HCT116 (cell line): ENCODE data around the gene TIMP4. TPM values are rescaled to one million over a fixed set of nuclear protein-coding genes. Genes with fewer than 3 reads are reported as not detected.

Experiments used
- ATAC-seq: fragments of 200-7000 bp; cut with Tn5 transposase; 2 replicates; pipeline ENCODE4 v1.9.1; 2020; ENCODE audit warnings: mild to moderate bottlenecking, moderate library complexity
- BruUV-seq: library from RNA; stranded (reverse); fragments of 400-500 nt; replicated peaks from 2 replicates; lab custom pipeline; 2021; lab: Mats Ljungman, UMichigan
- CTCF ChIA-PET: fragments of 300-600 bp; sonication (Branson Sonifier 250); formaldehyde crosslinking; loops from one replicate; lab custom pipeline; 2021; ENCODE audit warnings: antibody characterized with exemption; lab: Charles Lee
- POLR2A ChIA-PET: fragments of 300-600, 350-600 bp; sonication (Branson Sonifier 250); formaldehyde crosslinking; loops from one replicate; lab custom pipeline; 2021; ENCODE audit warnings: antibody characterized with exemption; lab: Charles Lee
- RAD21 ChIA-PET, 2 experiments: fragments of 300-600 bp; sonication (Branson Sonifier 250); formaldehyde crosslinking; loops; one replicate each; lab custom pipeline; 2023; ENCODE audit warnings: low total read pairs in 2 of 2; ENCODE audit not compliant: uncharacterized antibody in 2 of 2, unreplicated experiment in 2 of 2, low non-redundant PET in 1 of 2; lab: Charles Lee
- DNase-seq: peaks from one replicate; pipeline ENCODE4 v3.0.0-alpha.2; 2010; ENCODE audit warnings: low read depth, low spot score
- H2AFZ ChIP-seq: fragments of 200-600 bp; shearing (Covaris generic), sonication (generic); 2 replicates; pipeline ENCODE4 v1.6.1; 2017; ENCODE audit warnings: low read depth, mixed run types, mixed read lengths, antibody characterized with exemption, low read length; ENCODE audit not compliant: poor library complexity, severe bottlenecking
- H3K27ac ChIP-seq: 2 replicates; pipeline ENCODE4 v1.5.1; 2012; ENCODE audit warnings: low read depth, low read length
- H3K27me3 ChIP-seq: fragments of 200-600 bp; sonication (generic); 2 replicates; pipeline ENCODE4 v1.6.1; 2016; ENCODE audit warnings: mixed run types, low read length, mixed read lengths; ENCODE audit not compliant: insufficient read depth
- H3K36me3 ChIP-seq, 2 experiments: fragments of 200-500 bp in 1 of 2; fragments of 200-600 bp in 1 of 2; sonication (Bioruptor generic) in 1 of 2; sonication (generic) in 1 of 2; 2 replicates each; pipeline versions ENCODE4 v1.5.1 to v1.6.1; 2014 to 2016; ENCODE audit warnings: low read length in 2 of 2, inconsistent platforms in 1 of 2, mixed read lengths in 1 of 2, mixed run types in 1 of 2; ENCODE audit not compliant: insufficient read depth in 2 of 2, control insufficient read depth in 1 of 2
- H3K4me1 ChIP-seq, 2 experiments: fragments of 200-600 bp in 1 of 2; sonication (generic) in 1 of 2; 2 replicates each; pipeline versions ENCODE4 v1.5.1 to v1.6.1; 2012 to 2017; ENCODE audit warnings: low read length in 2 of 2, inconsistent platforms in 1 of 2, mild to moderate bottlenecking in 1 of 2, mixed read lengths in 1 of 2, mixed run types in 1 of 2, moderate library complexity in 1 of 2; ENCODE audit not compliant: insufficient read depth in 2 of 2, control insufficient read depth in 1 of 2
- H3K4me2 ChIP-seq: fragments of 200-600 bp; sonication (generic); 2 replicates; pipeline ENCODE4 v1.6.1; 2017; ENCODE audit warnings: mixed run types, low read length, mixed read lengths
- H3K4me3 ChIP-seq, 2 experiments: fragments of 200-600 bp in 1 of 2; sonication (generic) in 1 of 2; replicated peaks in 1 of 2; 2 replicates each; pipeline ENCODE4 v1.5.1; 2011 to 2016; ENCODE audit warnings: low read length in 2 of 2, control low read depth in 1 of 2, low read depth in 1 of 2, mild to moderate bottlenecking in 1 of 2, mixed read lengths in 1 of 2, mixed run types in 1 of 2
- H3K79me2 ChIP-seq: fragments of 200-600 bp; sonication (generic); 2 replicates; pipeline ENCODE4 v1.6.1; 2017; ENCODE audit warnings: mild to moderate bottlenecking, mixed run types, low read length, moderate library complexity, mixed read lengths; ENCODE audit not compliant: insufficient read depth
- H3K9ac ChIP-seq: fragments of 200-600 bp; sonication (generic); 2 replicates; pipeline ENCODE4 v1.6.1; 2016; ENCODE audit warnings: low read length, mixed read lengths
- H3K9me2 ChIP-seq: fragments of 200-600 bp; sonication (generic), shearing (Covaris generic); 2 replicates; pipeline ENCODE4 v1.6.1; 2017; ENCODE audit warnings: mixed run types, mild to moderate bottlenecking, moderate library complexity; ENCODE audit not compliant: insufficient read depth
- H3K9me3 ChIP-seq, 2 experiments: fragments of 200-500 bp in 1 of 2; fragments of 200-600 bp in 1 of 2; sonication (Bioruptor generic) in 1 of 2; sonication (generic) in 1 of 2; 2 replicates each; pipeline ENCODE4 v1.6.1; 2014 to 2017; ENCODE audit warnings: low read length in 2 of 2, mixed read lengths in 2 of 2, inconsistent platforms in 1 of 2, low read depth in 1 of 2, mild to moderate bottlenecking in 1 of 2, mixed run types in 1 of 2, moderate library complexity in 1 of 2; ENCODE audit not compliant: control insufficient read depth in 1 of 2, insufficient read depth in 1 of 2
- H4K20me1 ChIP-seq: fragments of 200-600 bp; sonication (generic), shearing (Covaris generic); 2 replicates; pipeline ENCODE4 v1.6.1; 2017; ENCODE audit warnings: mixed run types, mild to moderate bottlenecking, moderate library complexity; ENCODE audit not compliant: insufficient read depth
- ATF3 ChIP-seq: IDR thresholded peaks from 2 replicates; pipeline ENCODE4 v1.6.1; 2012
- CEBPB ChIP-seq: IDR thresholded peaks from 2 replicates; pipeline ENCODE4 v1.6.1; 2012; ENCODE audit warnings: low read depth
- CTCF ChIP-seq, 3 experiments: fragments of 200-600 bp in 1 of 3; sonication (generic) in 1 of 3; IDR thresholded peaks in 2 of 3; conservative IDR thresholded peaks in 1 of 3; 2 replicates each; pipeline ENCODE4 v1.5.1; 2012 to 2017; ENCODE audit warnings: low read depth in 2 of 3, low read length in 2 of 3, antibody characterized with exemption in 1 of 3, borderline replicate concordance in 1 of 3, control low read depth in 1 of 3, mild to moderate bottlenecking in 1 of 3, mixed read lengths in 1 of 3, mixed run types in 1 of 3, moderate library complexity in 1 of 3; ENCODE audit not compliant: insufficient read depth in 1 of 3
- EZH2 ChIP-seq: fragments of 200-600 bp; sonication (generic); IDR thresholded peaks from 2 replicates; pipeline ENCODE4 v1.6.1; 2017; ENCODE audit warnings: antibody characterized with exemption, mixed run types
- EZH2phosphoT487 ChIP-seq: fragments of 200-600 bp; IDR thresholded peaks from 2 replicates; pipeline ENCODE4 v1.6.1; 2018; ENCODE audit warnings: antibody characterized with exemption, borderline replicate concordance
- FOSL1 ChIP-seq: IDR thresholded peaks from 2 replicates; pipeline ENCODE4 v1.6.1; 2012; ENCODE audit warnings: low read depth
- JUND ChIP-seq: IDR thresholded peaks from 2 replicates; pipeline ENCODE4 v1.6.1; 2012
- MAX ChIP-seq: IDR thresholded peaks from 2 replicates; pipeline ENCODE4 v1.6.1; 2012
- POLR2A ChIP-seq: IDR thresholded peaks from 2 replicates; pipeline ENCODE4 v1.7.0; 2011; ENCODE audit warnings: borderline replicate concordance; ENCODE audit not compliant: insufficient read depth, insufficient read length; ENCODE audit errors: extremely low read depth
- POLR2AphosphoS5 ChIP-seq: IDR thresholded peaks from 2 replicates; pipeline ENCODE4 v1.6.1; 2011; ENCODE audit warnings: mild to moderate bottlenecking, low read depth, low read length, moderate library complexity
- RAD21 ChIP-seq: IDR thresholded peaks from 2 replicates; pipeline ENCODE4 v1.6.1; 2012; ENCODE audit warnings: low read depth, mild to moderate bottlenecking
- SIN3A ChIP-seq: IDR thresholded peaks from 2 replicates; pipeline ENCODE4 v1.6.1; 2012; ENCODE audit warnings: low read depth
- SP1 ChIP-seq: IDR thresholded peaks from 2 replicates; pipeline ENCODE4 v1.6.1; 2012; ENCODE audit warnings: low read depth
- SRF ChIP-seq: IDR thresholded peaks from 2 replicates; pipeline ENCODE4 v1.6.1; 2012; ENCODE audit warnings: low read depth
- YY1 ChIP-seq: IDR thresholded peaks from 2 replicates; pipeline ENCODE4 v1.6.1; 2011; ENCODE audit warnings: low read length, low read depth, moderate library complexity, mild to moderate bottlenecking; ENCODE audit not compliant: insufficient replicate concordance; ENCODE audit errors: extremely low read depth
- ZFX ChIP-seq: fragments of 450-650 bp; IDR thresholded peaks from 2 replicates; pipeline ENCODE4 v1.6.1; 2017
- intact Hi-C: fragments of 100-400 bp; cut with micrococcal nuclease; formaldehyde crosslinking; loops from 2 replicates; pipeline ENCODE4 v1.10.0; 2022
- total RNA-seq: library from RNA; stranded (reverse); gene quantifications from one replicate; pipeline ENCODE4 v1.2.1, GENCODE V29; 2021; ENCODE audit not compliant: unreplicated experiment

Gene TIMP4
- total RNA-seq, 1 experiment from 2014 or later = not detected

GRCh38 chr3:12117473-12117872, 41.2 kb downstream of the TIMP4 start:
- POLR2A ChIA-PET = no interaction called here
- no peaks in the 10 kb centered on the region for H3K9me3 ChIP-seq
- H3K4me1 ChIP-seq = no peaks in the 10 kb centered on the region
- no peaks in the 10 kb centered on the region for H3K36me3 ChIP-seq
- no peaks in the 10 kb centered on the region for H4K20me1 ChIP-seq
- peaks cover 3% of the 10 kb centered on the region; the same call in 1 of the 2 replicates for H3K27me3 ChIP-seq
- TF ChIP-seq POLR2A (no peak), EZH2 (no peak), ATF3 (no peak), SRF (no peak), SP1 (no peak)
- TF ChIP-seq, all 23 proteins: peak for 0
- Histone ChIP-seq H3K4me2 (no peak overlapping the region), H3K27ac (no peak overlapping the region), H3K9me2 (no peaks in the 10 kb centered on the region), H3K79me2 (no peaks in the 10 kb centered on the region), H3K9ac (no peak overlapping the region), H3K4me3 (no peak overlapping the region), H2AFZ (no peak overlapping the region)
- ATAC-seq (no peak), DNase-seq (no peak)
- CTCF ChIA-PET = interaction anchor here (1.1 kb wide), 1 partner anchor 18 kb away, joined by 3 read pairs; no protein-coding TSS in a partner anchor
- BruUV-seq = no TSS peak
- intact Hi-C loops = no loop called here
- RAD21 ChIA-PET = no interaction called here

GRCh38 chr3:12116870-12117269, 41.8 kb downstream of the TIMP4 start:
- H3K27ac ChIP-seq = no peak overlapping the region
- no peak overlapping the region for H3K4me2 ChIP-seq
- no peak overlapping the region for H3K4me3 ChIP-seq
- H3K27me3 ChIP-seq = peaks cover 3% of the 10 kb centered on the region; the same call in 1 of the 2 replicates
- ATAC-seq (no peak), DNase-seq (no peak)
- no peak overlapping the region for H3K9ac ChIP-seq
- ChIA-PET RAD21 (no interaction called here), POLR2A (no interaction called here), CTCF (interaction anchor here (1.1 kb wide), 1 partner anchor 19 kb away, joined by 3 read pairs; no protein-coding TSS in a partner anchor)
- no peaks in the 10 kb centered on the region for H3K9me2 ChIP-seq
- no TSS peak for BruUV-seq
- H2AFZ ChIP-seq = no peak overlapping the region
- no peaks in the 10 kb centered on the region for H4K20me1 ChIP-seq
- H3K9me3 ChIP-seq = no peaks in the 10 kb centered on the region
- intact Hi-C loops = no loop called here
- TF ChIP-seq EZH2phosphoT487 (no peak), CEBPB (no peak), SRF (no peak), YY1 (no peak), ZFX (no peak), JUND (no peak), POLR2AphosphoS5 (no peak), SIN3A (no peak), MAX (no peak), FOSL1 (no peak), RAD21 (no peak), EZH2 (no peak), CTCF (IDR thresholded peaks at IDR 0.05 in 2 of 3, conservative IDR thresholded peaks at IDR 0.05 in 1 of 3; ENCODE audit: borderline replicate concordance in 1 of 3, insufficient read depth in 1 of 3, low read depth in 2 of 3, low read length in 2 of 3) (no peak)
- no peaks in the 10 kb centered on the region for H3K79me2 ChIP-seq
- H3K4me1 ChIP-seq = no peaks in the 10 kb centered on the region
- H3K36me3 ChIP-seq = no peaks in the 10 kb centered on the region
